Measurements from ENCODE around the gene SKIC3. TPM values are rescaled to one million over a fixed set of nuclear protein-coding genes. Genes with fewer than 3 reads are reported as not detected.

Gene SKIC3
- total RNA-seq, 1 donor from 2014 or later = 86.1 TPM

GRCh38 chr5:95554331-95554646 is 488 bp downstream of the SKIC3 start:
- Mint-ChIP-seq H3K9me3 (ENCODE audit: low read depth) (no peaks in the 10 kb centered on the region), H3K27ac (peak overlapping the region; percentile 94), H3K27me3 (no peaks in the 10 kb centered on the region), H3K4me1 (ENCODE audit: low read depth) (peaks cover 18% of the 10 kb centered on the region), H3K4me3 (ENCODE audit: low read depth) (peak overlapping the region; percentile 92), H3K36me3 (ENCODE audit: insufficient read depth) (peaks cover 6% of the 10 kb centered on the region)
- TF ChIP-seq CTCF (IDR thresholded peaks at IDR 0.05; ENCODE audit: unreplicated experiment) = no peak
- no peak for DNase-seq (ENCODE audit: low spot score, unreplicated experiment)

GRCh38 chr5:95549030-95549429 is 5.7 kb downstream of the SKIC3 start:
- DNase-seq (ENCODE audit: low spot score, unreplicated experiment) = no peak
- no peak for TF ChIP-seq CTCF (IDR thresholded peaks at IDR 0.05; ENCODE audit: unreplicated experiment)
- no peak overlapping the region for H3K4me3 Mint-ChIP-seq (ENCODE audit: low read depth)
- H3K27ac Mint-ChIP-seq = no peak overlapping the region
- H3K27me3 Mint-ChIP-seq = no peaks in the 10 kb centered on the region
- no peaks in the 10 kb centered on the region for H3K9me3 Mint-ChIP-seq (ENCODE audit: low read depth)
- H3K4me1 Mint-ChIP-seq (ENCODE audit: low read depth) = peaks cover 15% of the 10 kb centered on the region
- peaks cover 12% of the 10 kb centered on the region for H3K36me3 Mint-ChIP-seq (ENCODE audit: insufficient read depth)

- no peak for DNase-seq (ENCODE audit: low spot score, unreplicated experiment)
- Mint-ChIP-seq H3K27ac (no peak overlapping the region), H3K27me3 (no peaks in the 10 kb centered on the region), H3K4me1 (ENCODE audit: low read depth) (no peaks in the 10 kb centered on the region), H3K9me3 (ENCODE audit: low read depth) (no peaks in the 10 kb centered on the region), H3K4me3 (ENCODE audit: low read depth) (no peak overlapping the region), H3K36me3 (ENCODE audit: insufficient read depth) (peaks cover 30% of the 10 kb centered on the region)
- no peak for TF ChIP-seq CTCF (IDR thresholded peaks at IDR 0.05; ENCODE audit: unreplicated experiment)
These were observed 11.6 kb downstream of the SKIC3 start for GRCh38 chr5:95543017-95543705.

- no peak overlapping the region for H3K4me3 Mint-ChIP-seq (ENCODE audit: low read depth)
- H3K36me3 Mint-ChIP-seq (ENCODE audit: insufficient read depth) = peaks cover 40% of the 10 kb centered on the region
These were observed 17.3 kb downstream of the SKIC3 start for GRCh38 chr5:95537501-95537900.

GRCh38 chr5:95533761-95534160 is 21.0 kb downstream of the SKIC3 start:
- Mint-ChIP-seq H3K4me1 (ENCODE audit: low read depth) (no peaks in the 10 kb centered on the region), H3K27me3 (no peaks in the 10 kb centered on the region), H3K9me3 (ENCODE audit: low read depth) (no peaks in the 10 kb centered on the region), H3K36me3 (ENCODE audit: insufficient read depth) (peaks cover 22% of the 10 kb centered on the region), H3K27ac (no peak overlapping the region), H3K4me3 (ENCODE audit: low read depth) (no peak overlapping the region)
- TF ChIP-seq CTCF (IDR thresholded peaks at IDR 0.05; ENCODE audit: unreplicated experiment) = no peak
- DNase-seq (ENCODE audit: low spot score, unreplicated experiment) = no peak

More at GRCh38 chr5:95537501-95537900, 17.3 kb downstream of the SKIC3 start:
- Mint-ChIP-seq H3K27me3 (no peaks in the 10 kb centered on the region), H3K9me3 (ENCODE audit: low read depth) (no peaks in the 10 kb centered on the region), H3K4me1 (ENCODE audit: low read depth) (no peaks in the 10 kb centered on the region), H3K27ac (no peak overlapping the region)
- TF ChIP-seq CTCF (IDR thresholded peaks at IDR 0.05; ENCODE audit: unreplicated experiment) = no peak
- DNase-seq (ENCODE audit: low spot score, unreplicated experiment) = no peak
